H9 (cell line): ENCODE results near the gene P2RX6. TPM values are rescaled to one million over a fixed set of nuclear protein-coding genes. Genes with fewer than 3 reads are reported as not detected.
"Not testable (repeated sequence)": the region's sequence is repeated elsewhere in the genome, so short reads cannot be mapped to it uniquely, and the experiment has no call there.

Experiments used
- DNase-seq: peaks from one replicate; pipeline ENCODE4 v3.0.0-alpha.2; 2017
- H2AFZ ChIP-seq: one replicate; pipeline ENCODE4 v1.6.1; 2013; ENCODE audit warnings: mild to moderate bottlenecking, low read length, control low read depth, moderate library complexity
- H2AK5ac ChIP-seq: 2 replicates; pipeline ENCODE4 v1.6.1; 2013; ENCODE audit warnings: low read length, control low read depth, mixed read lengths; ENCODE audit not compliant: insufficient read length
- H2BK120ac ChIP-seq: one replicate; pipeline ENCODE4 v1.6.1; 2013; ENCODE audit warnings: low read depth, mild to moderate bottlenecking, low read length, control low read depth, inconsistent platforms; ENCODE audit not compliant: poor library complexity, severe bottlenecking
- H2BK12ac ChIP-seq: 2 replicates; pipeline ENCODE4 v1.6.1; 2013; ENCODE audit warnings: low read length, control low read depth, mixed read lengths, low read depth; ENCODE audit not compliant: insufficient read length
- H2BK15ac ChIP-seq: 2 replicates; pipeline ENCODE4 v1.6.1; 2013; ENCODE audit warnings: low read depth, low read length, control low read depth
- H2BK20ac ChIP-seq: one replicate; pipeline ENCODE4 v1.6.1; 2013; ENCODE audit warnings: low read depth, mild to moderate bottlenecking, low read length, control low read depth, inconsistent platforms; ENCODE audit not compliant: poor library complexity, severe bottlenecking
- H2BK5ac ChIP-seq: 2 replicates; pipeline ENCODE4 v1.6.1; 2013; ENCODE audit warnings: low read length, control low read depth, mixed read lengths; ENCODE audit not compliant: insufficient read length
- H3K14ac ChIP-seq: 2 replicates; pipeline ENCODE4 v1.6.1; 2013; ENCODE audit warnings: low read length, control low read depth; ENCODE audit not compliant: insufficient read depth
- H3K18ac ChIP-seq: 2 replicates; pipeline ENCODE4 v1.6.1; 2013; ENCODE audit warnings: low read depth, mild to moderate bottlenecking, mixed read lengths, low read length, control low read depth; ENCODE audit not compliant: insufficient read length
- H3K23ac ChIP-seq: 2 replicates; pipeline ENCODE4 v1.6.1; 2013; ENCODE audit warnings: low read length, control low read depth, mixed read lengths, low read depth; ENCODE audit not compliant: insufficient read length
- H3K23me2 ChIP-seq: 2 replicates; pipeline ENCODE4 v1.6.1; 2013; ENCODE audit warnings: low read depth, mild to moderate bottlenecking, mixed read lengths, low read length, control low read depth; ENCODE audit not compliant: insufficient read length, poor library complexity, severe bottlenecking
- H3K27ac ChIP-seq: 2 replicates; pipeline ENCODE4 v1.5.1; 2013; ENCODE audit warnings: low read length, control low read depth, mixed read lengths, low read depth; ENCODE audit not compliant: insufficient read length
- H3K27me3 ChIP-seq: 2 replicates; pipeline ENCODE4 v1.6.1; 2013; ENCODE audit warnings: low read length, control low read depth, inconsistent platforms; ENCODE audit not compliant: insufficient read depth
- H3K4ac ChIP-seq: 2 replicates; pipeline ENCODE4 v1.6.1; 2013; ENCODE audit warnings: low read depth, mild to moderate bottlenecking, control low read depth, inconsistent platforms, low read length, moderate library complexity
- H3K4me1 ChIP-seq: 2 replicates; pipeline ENCODE4 v1.6.1; 2013; ENCODE audit warnings: low read length, control low read depth, inconsistent platforms; ENCODE audit not compliant: insufficient read depth
- H3K4me2 ChIP-seq: 2 replicates; pipeline ENCODE4 v1.6.1; 2013; ENCODE audit warnings: low read length, control low read depth, mixed read lengths; ENCODE audit not compliant: insufficient read length, insufficient read depth
- H3K56ac ChIP-seq: 2 replicates; pipeline ENCODE4 v1.6.1; 2013; ENCODE audit warnings: low read depth, mild to moderate bottlenecking, mixed read lengths, low read length, control low read depth; ENCODE audit not compliant: insufficient read length
- H3K79me1 ChIP-seq: 2 replicates; pipeline ENCODE4 v1.6.1; 2013; ENCODE audit warnings: low read depth, mild to moderate bottlenecking, moderate library complexity, low read length, control low read depth, inconsistent platforms; ENCODE audit not compliant: insufficient read depth, poor library complexity, severe bottlenecking
- H3K79me2 ChIP-seq: 2 replicates; pipeline ENCODE4 v1.6.1; 2013; ENCODE audit warnings: low read length, control low read depth, inconsistent platforms; ENCODE audit not compliant: insufficient read depth
- H3K9ac ChIP-seq: 2 replicates; pipeline ENCODE4 v1.6.1; 2013; ENCODE audit warnings: low read length, control low read depth, mixed read lengths; ENCODE audit not compliant: insufficient read length; ENCODE audit errors: extremely low read depth
- H3K9me3 ChIP-seq: one replicate; pipeline ENCODE4 v1.6.1; 2013; ENCODE audit warnings: low read depth, low read length, inconsistent platforms; ENCODE audit not compliant: control insufficient read depth
- H3T11ph ChIP-seq: one replicate; pipeline ENCODE4 v1.6.1; 2013; ENCODE audit warnings: mild to moderate bottlenecking, low read length, control low read depth, inconsistent platforms
- H4K20me1 ChIP-seq: one replicate; pipeline ENCODE4 v1.6.1; 2013; ENCODE audit not compliant: control insufficient read depth, insufficient read length, insufficient read depth
- H4K5ac ChIP-seq: 2 replicates; pipeline ENCODE4 v1.6.1; 2013; ENCODE audit warnings: low read depth, mild to moderate bottlenecking, mixed read lengths, low read length, control low read depth; ENCODE audit not compliant: insufficient read length
- H4K8ac ChIP-seq: replicated peaks from 2 replicates; pipeline ENCODE4 v1.6.1; 2013; ENCODE audit warnings: low read length, control low read depth, mixed read lengths, low read depth; ENCODE audit not compliant: insufficient read length
- H4K91ac ChIP-seq: 2 replicates; pipeline ENCODE4 v1.6.1; 2013; ENCODE audit warnings: low read depth, mild to moderate bottlenecking, moderate library complexity, mixed read lengths, low read length, control low read depth; ENCODE audit not compliant: insufficient read length
- H3K27ac Mint-ChIP-seq, 3 experiments: 2 replicates in 2 of 3; 3 replicates in 1 of 3; pipeline ENCODE4 v1.8.0; 2020 to 2021; ENCODE audit warnings: mixed read lengths in 3 of 3, mild to moderate bottlenecking in 1 of 3, moderate library complexity in 1 of 3
- H3K27me3 Mint-ChIP-seq: 2 replicates; pipeline ENCODE4 v1.8.0; 2021; ENCODE audit warnings: low read depth, mild to moderate bottlenecking, moderate library complexity, mixed read lengths
- H3K36me3 Mint-ChIP-seq, 3 experiments: 2 replicates in 2 of 3; 3 replicates in 1 of 3; pipeline ENCODE4 v1.8.0; 2020 to 2021; ENCODE audit warnings: low read depth in 3 of 3, mixed read lengths in 3 of 3; ENCODE audit not compliant: insufficient read depth in 1 of 3
- H3K4me1 Mint-ChIP-seq, 2 experiments: 2 replicates each; pipeline ENCODE4 v1.8.0; 2020; ENCODE audit warnings: mixed read lengths in 2 of 2
- H3K4me3 Mint-ChIP-seq, 2 experiments: 2 replicates in 1 of 2; 3 replicates in 1 of 2; pipeline ENCODE4 v1.8.0; 2020 to 2021; ENCODE audit warnings: mild to moderate bottlenecking in 2 of 2, mixed read lengths in 2 of 2, moderate library complexity in 1 of 2
- H3K9me3 Mint-ChIP-seq, 2 experiments: 2 replicates in 1 of 2; 3 replicates in 1 of 2; pipeline ENCODE4 v1.8.0; 2020; ENCODE audit warnings: mild to moderate bottlenecking in 2 of 2, mixed read lengths in 2 of 2, moderate library complexity in 1 of 2
- CTCF ChIP-seq: fragments of 200-600 bp; sonication (generic); conservative IDR thresholded peaks from 3 replicates; pipeline ENCODE4 v1.8.0; 2021; ENCODE audit warnings: antibody characterized with exemption, mild to moderate bottlenecking
- WGBS: extraction: QIAGEN DNeasy Blood & Tissue Kit; methylation state at CpG from one replicate; pipeline ENCODE4 v1.1.7; 2013; ENCODE audit warnings: missing lambda C conversion rate, low lambda C conversion rate, mixed read lengths; ENCODE audit not compliant: insufficient read length; ENCODE audit errors: extremely low coverage; 5-methylcytosine and 5-hydroxymethylcytosine counted together
- total RNA-seq: library from RNA; stranded (reverse); gene quantifications from 2 replicates; pipeline ENCODE4 v1.2.1, GENCODE V29; 2021

P2RX6 gene
- total RNA-seq, 1 experiment from 2014 or later: not detected

DNA sequence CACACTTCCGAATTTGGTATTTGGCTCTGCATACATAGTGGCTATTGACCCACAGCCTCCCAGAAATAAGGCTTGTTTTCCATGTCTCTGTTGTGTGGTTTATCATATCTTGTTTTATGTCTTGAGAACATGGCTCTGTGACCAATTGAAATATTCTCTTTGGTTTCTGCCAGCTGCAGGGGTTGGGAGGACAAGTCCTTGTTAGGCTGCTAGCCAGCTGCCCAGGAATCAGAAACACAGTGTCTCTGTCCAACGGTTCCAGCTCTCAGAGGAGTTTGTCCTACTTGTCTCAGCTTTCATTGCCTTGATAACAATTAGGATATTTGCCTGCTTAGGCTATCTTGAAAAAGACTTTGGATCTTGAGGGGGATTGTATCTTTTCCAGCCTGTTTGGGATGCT lies 23.4 kb downstream of the P2RX6 start:
- H3K4me1 ChIP-seq: no peaks in the 10 kb centered on the region
- H3K18ac ChIP-seq: no peak overlapping the region
- H2BK12ac ChIP-seq: no peak overlapping the region
- H4K8ac ChIP-seq: no peak overlapping the region
- no peak overlapping the region for H2BK120ac ChIP-seq
- H3K79me1 ChIP-seq: no peaks in the 10 kb centered on the region
- H3T11ph ChIP-seq: no peak overlapping the region
- H3K27ac ChIP-seq: no peak overlapping the region
- Mint-ChIP-seq H3K27ac (no peak overlapping the region), H3K27me3 (peaks cover 20% of the 10 kb centered on the region), H3K4me3 (no peak overlapping the region), H3K4me1 (no peaks in the 10 kb centered on the region), H3K36me3 (no peaks in the 10 kb centered on the region), H3K9me3 (no peaks in the 10 kb centered on the region)
- H3K23ac ChIP-seq: no peak overlapping the region
- H4K5ac ChIP-seq: no peak overlapping the region
- no peaks in the 10 kb centered on the region for H3K23me2 ChIP-seq
- no peak overlapping the region for H3K9ac ChIP-seq
- no peak overlapping the region for H3K14ac ChIP-seq
- no peaks in the 10 kb centered on the region for H4K20me1 ChIP-seq
- H3K9me3 ChIP-seq: no peaks in the 10 kb centered on the region
- no peak overlapping the region for H3K56ac ChIP-seq
- no peaks in the 10 kb centered on the region; the same call in 1 of the 2 replicates for H3K27me3 ChIP-seq
- H2AFZ ChIP-seq: no peak overlapping the region
- no peak overlapping the region for H3K4ac ChIP-seq
- no peak overlapping the region for H2BK5ac ChIP-seq
- no peaks in the 10 kb centered on the region for H3K79me2 ChIP-seq
- no peak overlapping the region for H2BK15ac ChIP-seq
- no CpG with 5 or more reads among the region's 2 CpGs for WGBS
- no peak for TF ChIP-seq CTCF
- no peak for DNase-seq
- H2AK5ac ChIP-seq: no peak overlapping the region
- H2BK20ac ChIP-seq: no peak overlapping the region
- H4K91ac ChIP-seq: no peak overlapping the region
- no peak overlapping the region for H3K4me2 ChIP-seq

DNA sequence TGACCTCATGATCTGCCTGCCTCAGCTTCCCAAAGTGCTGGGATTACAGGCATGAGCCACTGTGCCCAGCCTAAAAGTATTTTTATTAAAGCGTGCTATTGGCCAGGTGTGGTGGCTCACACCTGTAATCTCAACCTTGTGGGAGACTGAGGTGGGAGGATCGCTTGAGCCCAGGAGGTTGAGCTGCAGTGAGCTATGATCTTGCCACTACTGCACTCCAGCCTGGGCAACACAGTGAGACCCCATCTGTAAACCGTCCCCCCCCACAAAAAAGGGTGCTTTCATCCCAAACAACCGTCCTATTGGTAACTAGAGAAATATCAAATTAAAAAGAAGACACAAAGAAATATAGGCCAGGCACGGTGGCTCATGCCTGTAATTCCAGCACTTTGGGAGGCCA lies 24.2 kb downstream of the P2RX6 start:
- H3K36me3 Mint-ChIP-seq, H3K4me1 ChIP-seq, H2BK12ac ChIP-seq, H3K4me3 Mint-ChIP-seq, H3K9ac ChIP-seq, H4K5ac ChIP-seq, H4K8ac ChIP-seq, H2BK5ac ChIP-seq, H3K27me3 ChIP-seq, H3K56ac ChIP-seq, H3K23me2 ChIP-seq, H4K91ac ChIP-seq, H2BK120ac ChIP-seq, H3K79me2 ChIP-seq, H3K27ac ChIP-seq, H3T11ph ChIP-seq, H3K4me2 ChIP-seq, H2BK20ac ChIP-seq, H4K20me1 ChIP-seq, H2AK5ac ChIP-seq, H3K4me1 Mint-ChIP-seq, H3K79me1 ChIP-seq, H3K23ac ChIP-seq, H3K9me3 Mint-ChIP-seq, H3K18ac ChIP-seq, H2AFZ ChIP-seq, H3K27ac Mint-ChIP-seq, H3K14ac ChIP-seq, H3K4ac ChIP-seq, H3K9me3 ChIP-seq, DNase-seq, H2BK15ac ChIP-seq: not testable (repeated sequence)
- WGBS: no CpG with 5 or more reads among the region's 5 CpGs
- peaks cover 21% of the 10 kb centered on the region for H3K27me3 Mint-ChIP-seq
